Stimulated activated CD4-positive, alpha-beta T cell treated with anti-CD3 and anti-CD28 coated beads, Interleukin-2, amount 100 ng/mL, for 4 hours (primary cell): ENCODE data around the gene KCNK1.
"Not testable (repeated sequence)": the region's sequence is repeated elsewhere in the genome, so short reads cannot be mapped to it uniquely, and the experiment has no call there.

Experiments
- DNase-seq: peaks from one replicate; pipeline ENCODE4 v3.0.0-alpha.2; 2020; ENCODE audit warnings: low read depth

Gene KCNK1

GRCh38 chr1:233667741-233668140 is 53.8 kb downstream of the KCNK1 start:
- DNase-seq = no peak

- no peak for DNase-seq
Observed at GRCh38 chr1:233668146-233668724, 54.3 kb downstream of the KCNK1 start.

GRCh38 chr1:233668725-233669294 is 54.9 kb downstream of the KCNK1 start:
- DNase-seq = no peak

GRCh38 chr1:233670363-233670762 is 56.5 kb downstream of the KCNK1 start:
- not testable (repeated sequence) for DNase-seq

- no peak for DNase-seq
Observed at GRCh38 chr1:233671286-233671685, 57.4 kb downstream of the KCNK1 start.

- no peak for DNase-seq
Observed at GRCh38 chr1:233672732-233673131, 58.8 kb downstream of the KCNK1 start.

GRCh38 chr1:233673261-233673946 is 59.5 kb downstream of the KCNK1 start:
- DNase-seq = no peak

- no peak for DNase-seq
Observed at GRCh38 chr1:233673947-233674431, 60.1 kb downstream of the KCNK1 start.

GRCh38 chr1:233675446-233675845 is 61.5 kb downstream of the KCNK1 start:
- DNase-seq = no peak

GRCh38 chr1:233675893-233676292 is 62.0 kb downstream of the KCNK1 start:
- DNase-seq = no peak

GRCh38 chr1:233677690-233678354 is 63.9 kb downstream of the KCNK1 start:
- no peak for DNase-seq

GRCh38 chr1:233679030-233679429 is 65.1 kb downstream of the KCNK1 start:
- DNase-seq = no peak

- no peak for DNase-seq
Observed at GRCh38 chr1:233679591-233680373, 65.9 kb downstream of the KCNK1 start.

- no peak for DNase-seq
Observed at GRCh38 chr1:233681285-233681684, 67.4 kb downstream of the KCNK1 start.

GRCh38 chr1:233686653-233687052 is 72.7 kb downstream of the KCNK1 start:
- not testable (repeated sequence) for DNase-seq

- no peak for DNase-seq
Observed at GRCh38 chr1:233689017-233689747, 75.3 kb downstream of the KCNK1 start.

- no peak for DNase-seq
Observed at GRCh38 chr1:233689748-233690254, 75.9 kb downstream of the KCNK1 start.

GRCh38 chr1:233695901-233696300 is 82.0 kb downstream of the KCNK1 start:
- no peak for DNase-seq

GRCh38 chr1:233700338-233700737 is 86.4 kb downstream of the KCNK1 start:
- DNase-seq = no peak

GRCh38 chr1:233704170-233704897 is 90.4 kb downstream of the KCNK1 start:
- DNase-seq = no peak
